T47D (cell line): Measurements from ENCODE around the gene BCO1.
A peak's percentile ranks its signal among the peaks of the same experiment; 100 is the strongest.

Source experiments
- DNase-seq, 2 experiments: peaks; one replicate each; pipeline versions ENCODE4 v3.0.0 to v3.0.0-alpha.2; 2011 to 2012; ENCODE audit warnings: low read depth in 1 of 2, low spot score in 1 of 2
- JUND ChIP-seq: IDR thresholded peaks from 2 replicates; pipeline ENCODE4 v1.6.1; 2012; ENCODE audit warnings: low read depth
- in situ Hi-C: cut with HindIII; loops from 2 replicates; pipeline ENCODE4 v1.10.0; 2016; ENCODE audit warnings: low sequenced_read_pairs, low pct_unique_long_range_greater_than_20kb

Gene BCO1

GRCh38 chr16:81293909-81294802, 55.7 kb downstream of the BCO1 start:
- DNase-seq, result no peak
- in situ Hi-C loops, result no loop called here

GRCh38 chr16:81296631-81297030, 58.1 kb downstream of the BCO1 start:
- no peak for DNase-seq
- TF ChIP-seq JUND, result no peak
- in situ Hi-C loops, result no loop called here

More at GRCh38 chr16:81293909-81294802, 55.7 kb downstream of the BCO1 start:
- TF ChIP-seq JUND, result no peak

- DNase-seq, result no peak
- in situ Hi-C loops, result no loop called here
- TF ChIP-seq JUND, result no peak
Observed at GRCh38 chr16:81307770-81308169, 69.3 kb downstream of the BCO1 start.

- DNase-seq, result no peak
- no peak for TF ChIP-seq JUND
- in situ Hi-C loops, result no loop called here
Observed at GRCh38 chr16:81310045-81310644, 71.7 kb downstream of the BCO1 start.

GRCh38 chr16:81311762-81312161, 73.3 kb downstream of the BCO1 start:
- in situ Hi-C loops, result no loop called here
- no peak for TF ChIP-seq JUND
- no peak for DNase-seq

GRCh38 chr16:81313701-81314602, 75.5 kb downstream of the BCO1 start:
- no peak for DNase-seq
- TF ChIP-seq JUND, result no peak
- in situ Hi-C loops, result no loop called here

- TF ChIP-seq JUND, result no peak
- DNase-seq, result peak; percentile 90 to 98
- in situ Hi-C loops, result no loop called here
Observed at GRCh38 chr16:81314603-81315270, 76.2 kb downstream of the BCO1 start, which contains the start of gene GAN. Gene GAN (plus strand): TSS chr16:81314962. CDS start chr16:81315114, 152 bp downstream.

GRCh38 chr16:81315271-81316175, 77.0 kb downstream of the BCO1 start:
- peak; percentile 43 to 75 for DNase-seq
- in situ Hi-C loops, result no loop called here
- no peak for TF ChIP-seq JUND

- no peak for DNase-seq
- in situ Hi-C loops, result no loop called here
- TF ChIP-seq JUND, result no peak
Observed at GRCh38 chr16:81316176-81316496, 77.6 kb downstream of the BCO1 start.

GRCh38 chr16:81318711-81319110, 80.2 kb downstream of the BCO1 start:
- DNase-seq, result no peak
- in situ Hi-C loops, result no loop called here
- TF ChIP-seq JUND, result no peak

- in situ Hi-C loops, result no loop called here
- no peak for DNase-seq
- TF ChIP-seq JUND, result no peak
Observed at GRCh38 chr16:81319221-81319912, 80.9 kb downstream of the BCO1 start.
